Prostate gland (tissue), 2 donors: ENCODE measurements around the gene KIZ. TPM values are rescaled to one million over a fixed set of nuclear protein-coding genes. Genes with fewer than 3 reads are reported as not detected.

Experiments
- DNase-seq: peaks from one replicate; pipeline ENCODE4 v3.0.0-alpha.2; 2019; ENCODE audit warnings: low spot score
- H3K27ac ChIP-seq, 2 donors: fragments of 200-600 bp; sonication (generic); 2 replicates each; pipeline ENCODE4 v1.5.1; 2017 to 2019
- H3K27me3 ChIP-seq: fragments of 200-600 bp; sonication (generic); replicated peaks from 2 replicates; pipeline ENCODE4 v1.5.1; 2019; ENCODE audit not compliant: insufficient read depth
- H3K36me3 ChIP-seq, 2 donors: fragments of 200-600 bp; sonication (generic); 1 replicate in 1 of 2; 2 replicates in 1 of 2; pipeline versions ENCODE4 v1.5.1 to v1.8.1; 2017 to 2019
- H3K4me1 ChIP-seq: fragments of 200-600 bp; sonication (generic); replicated peaks from 2 replicates; pipeline ENCODE4 v1.5.1; 2019
- H3K4me3 ChIP-seq, 2 donors: fragments of 200-600 bp; sonication (generic); 2 replicates each; pipeline ENCODE4 v1.5.1; 2017 to 2019
- H3K9me3 ChIP-seq: fragments of 200-600 bp; sonication (generic); 2 replicates; pipeline ENCODE4 v1.5.1; 2017
- CTCF ChIP-seq, 4 experiments: fragments of 200-600 bp in 2 of 4; fragments of 450-650 bp in 2 of 4; sonication (generic) in 2 of 4; IDR thresholded peaks; 1 replicate in 3 of 4; 2 replicates in 1 of 4; pipeline ENCODE4 v1.5.1; 2016 to 2019; ENCODE audit warnings: antibody characterized with exemption in 4 of 4, mild to moderate bottlenecking in 2 of 4, moderate library complexity in 2 of 4
- POLR2A ChIP-seq: fragments of 450-650 bp; IDR thresholded peaks from one replicate; pipeline ENCODE4 v1.6.1; 2016; ENCODE audit warnings: antibody characterized with exemption, mild to moderate bottlenecking
- POLR2AphosphoS5 ChIP-seq: sonication (generic); formaldehyde crosslinking; IDR thresholded peaks from one replicate; pipeline ENCODE4 v1.6.1; 2017; ENCODE audit warnings: antibody characterized with exemption
- WGBS: methylation state at CpG from one replicate; pipeline ENCODE4 v1.1.5; 2018; 5-methylcytosine and 5-hydroxymethylcytosine counted together
- intact Hi-C: fragments of 100-400 bp; cut with DNase I; formaldehyde crosslinking; loops from one replicate; pipeline ENCODE4 v1.14.2; 2022
- total RNA-seq, 2 donors: library from RNA; depleted of rRNA; stranded (reverse); fragments of >200 nt; gene quantifications; one replicate each; pipeline ENCODE4 v1.1.0, GENCODE V29; 2016

The KIZ gene
- total RNA-seq, 2 donors from 2014 or later, result 39.9 to 41.0 TPM

GRCh38 chr20:21136015-21136732 is 10.3 kb downstream of the KIZ start:
- Histone ChIP-seq H3K27ac (no peak overlapping the region), H3K36me3 (no peaks in the 10 kb centered on the region), H3K27me3 (no peaks in the 10 kb centered on the region), H3K9me3 (no peaks in the 10 kb centered on the region), H3K4me1 (no peaks in the 10 kb centered on the region), H3K4me3 (no peak overlapping the region)
- no peak for TF ChIP-seq POLR2AphosphoS5
- 96% methylated on average over 8 of the region's 8 CpGs for WGBS
- intact Hi-C loops, result no loop called here
- DNase-seq, result no peak

GRCh38 chr20:21137078-21137477 is 11.2 kb downstream of the KIZ start:
- no peak for DNase-seq
- Histone ChIP-seq H3K4me3 (no peak overlapping the region), H3K9me3 (no peaks in the 10 kb centered on the region), H3K27ac (no peak overlapping the region), H3K4me1 (no peaks in the 10 kb centered on the region), H3K36me3 (no peaks in the 10 kb centered on the region), H3K27me3 (no peaks in the 10 kb centered on the region)
- intact Hi-C loops, result no loop called here
- TF ChIP-seq POLR2AphosphoS5, result no peak
- no peak for TF ChIP-seq POLR2A
- TF ChIP-seq CTCF (IDR thresholded peaks at IDR 0.05), result no peak
- WGBS, result 78% methylated on average over 1 of the region's 1 CpG

GRCh38 chr20:21139881-21140566 is 14.1 kb downstream of the KIZ start:
- DNase-seq, result no peak
- Histone ChIP-seq H3K27me3 (no peaks in the 10 kb centered on the region), H3K27ac (no peak overlapping the region), H3K4me3 (no peak overlapping the region), H3K36me3 (no peaks in the 10 kb centered on the region), H3K9me3 (no peaks in the 10 kb centered on the region), H3K4me1 (no peaks in the 10 kb centered on the region)
- intact Hi-C loops, result no loop called here
- TF ChIP-seq POLR2AphosphoS5 (no peak), CTCF (IDR thresholded peaks at IDR 0.05) (no peak), POLR2A (no peak)
- 64% methylated on average over 3 of the region's 3 CpGs for WGBS

GRCh38 chr20:21141825-21142224 is 15.9 kb downstream of the KIZ start:
- H3K27ac ChIP-seq, result no peak overlapping the region
- TF ChIP-seq CTCF (IDR thresholded peaks at IDR 0.05) (no peak), POLR2A (no peak), POLR2AphosphoS5 (no peak)
- H3K9me3 ChIP-seq, result no peaks in the 10 kb centered on the region
- 91% methylated on average over 5 of the region's 5 CpGs for WGBS
- no peak overlapping the region for H3K4me3 ChIP-seq
- no peaks in the 10 kb centered on the region for H3K36me3 ChIP-seq
- no peaks in the 10 kb centered on the region for H3K27me3 ChIP-seq
- H3K4me1 ChIP-seq, result no peaks in the 10 kb centered on the region
- intact Hi-C loops, result no loop called here
- no peak for DNase-seq

GRCh38 chr20:21143194-21143890 is 17.5 kb downstream of the KIZ start:
- WGBS, result 87% methylated on average over 7 of the region's 7 CpGs
- Histone ChIP-seq H3K36me3 (no peaks in the 10 kb centered on the region), H3K4me3 (no peak overlapping the region), H3K9me3 (no peaks in the 10 kb centered on the region), H3K4me1 (no peaks in the 10 kb centered on the region), H3K27me3 (no peaks in the 10 kb centered on the region), H3K27ac (no peak overlapping the region)
- DNase-seq, result no peak
- TF ChIP-seq POLR2AphosphoS5 (no peak), CTCF (IDR thresholded peaks at IDR 0.05) (no peak)
- intact Hi-C loops, result no loop called here
